Measurements from ENCODE around the gene GFRA3.

- TF ChIP-seq, protein P1, sequence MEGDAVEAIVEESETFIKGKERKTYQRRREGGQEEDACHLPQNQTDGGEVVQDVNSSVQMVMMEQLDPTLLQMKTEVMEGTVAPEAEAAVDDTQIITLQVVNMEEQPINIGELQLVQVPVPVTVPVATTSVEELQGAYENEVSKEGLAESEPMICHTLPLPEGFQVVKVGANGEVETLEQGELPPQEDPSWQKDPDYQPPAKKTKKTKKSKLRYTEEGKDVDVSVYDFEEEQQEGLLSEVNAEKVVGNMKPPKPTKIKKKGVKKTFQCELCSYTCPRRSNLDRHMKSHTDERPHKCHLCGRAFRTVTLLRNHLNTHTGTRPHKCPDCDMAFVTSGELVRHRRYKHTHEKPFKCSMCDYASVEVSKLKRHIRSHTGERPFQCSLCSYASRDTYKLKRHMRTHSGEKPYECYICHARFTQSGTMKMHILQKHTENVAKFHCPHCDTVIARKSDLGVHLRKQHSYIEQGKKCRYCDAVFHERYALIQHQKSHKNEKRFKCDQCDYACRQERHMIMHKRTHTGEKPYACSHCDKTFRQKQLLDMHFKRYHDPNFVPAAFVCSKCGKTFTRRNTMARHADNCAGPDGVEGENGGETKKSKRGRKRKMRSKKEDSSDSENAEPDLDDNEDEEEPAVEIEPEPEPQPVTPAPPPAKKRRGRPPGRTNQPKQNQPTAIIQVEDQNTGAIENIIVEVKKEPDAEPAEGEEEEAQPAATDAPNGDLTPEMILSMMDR (IDR thresholded peaks at IDR 0.05), result no peak
- TF ChIP-seq POLR2A (IDR thresholded peaks at IDR 0.05), result no peak
Measured at GRCh38 chr5:138316355-138316754, 41.9 kb upstream of the GFRA3 start.
